ENCODE data around the gene MED27. TPM values are rescaled to one million over a fixed set of nuclear protein-coding genes. Genes with fewer than 3 reads are reported as not detected.

The MED27 gene
- total and polyA plus RNA-seq, 2 of the 4 experiments (the other 2 are of a cell fraction): 50.2 to 63.4 TPM

DNA sequence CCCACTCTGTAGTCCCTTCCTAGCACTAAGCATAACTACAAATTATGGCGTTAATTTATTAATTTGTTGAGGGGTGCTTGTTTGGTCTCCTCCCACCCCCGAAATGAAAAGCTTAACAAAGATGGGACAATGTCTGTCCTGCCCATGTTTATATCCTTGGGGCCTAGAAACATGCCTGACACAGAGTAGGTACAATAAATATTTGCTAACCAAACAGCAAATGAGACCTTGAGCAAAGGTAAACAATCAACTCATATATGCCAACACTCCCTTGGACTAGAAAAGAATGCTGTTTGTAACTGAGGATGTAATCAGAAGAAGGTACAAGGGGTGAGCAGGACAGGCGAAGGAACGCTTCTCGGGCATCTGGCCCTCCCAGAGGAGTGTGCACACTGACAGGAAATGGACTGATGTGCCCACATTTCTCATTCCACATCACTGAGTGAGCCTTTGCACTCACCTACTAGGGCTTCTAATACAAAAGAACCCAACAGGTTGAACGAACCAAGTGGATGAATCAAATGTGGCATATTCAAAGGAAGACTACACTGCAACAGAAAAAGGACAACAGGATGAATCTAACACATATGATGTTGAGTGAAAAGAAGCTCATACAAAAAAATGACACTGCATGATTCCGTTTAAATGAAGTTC lies 66.8 kb downstream of the MED27 start:
- Histone ChIP-seq H3K27me3 (ENCODE audit: control insufficient read depth, insufficient read depth, low read length) (no peaks in the 10 kb centered on the region), H2BK15ac (ENCODE audit: low read depth, low read length) (no peak overlapping the region), H4K20me1 (ENCODE audit: insufficient read depth, low read length) (0 out of 2 replicates have a peak, but pooled peaks cover 9% of the 10 kb centered on the region), H3K79me1 (ENCODE audit: low read depth in 1 of 2, low read length in 2 of 2) (peaks cover 16 to 49% of the 10 kb centered on the region in 2 experiments), H3K23ac (ENCODE audit: low read depth, low read length) (no peak overlapping the region), H3K36me3 (ENCODE audit: control insufficient read depth, insufficient read depth, low read length) (peaks cover 3% of the 10 kb centered on the region; the same call in 1 of the 2 replicates), H3K9me1 (ENCODE audit: insufficient read depth, low read length) (peaks cover 16% of the 10 kb centered on the region), H3K56ac (ENCODE audit: extremely low read depth, insufficient read depth, low read length) (no peak overlapping the region), H4K8ac (ENCODE audit: low read depth in 2 of 2, low read length in 2 of 2) (no peak overlapping the region), H3K18ac (ENCODE audit: low read depth, low read length) (no peak overlapping the region), H3K4ac (ENCODE audit: low read depth, low read length) (no peak overlapping the region), H4K91ac (ENCODE audit: insufficient read depth, low read depth, low read length) (no peak overlapping the region), H2BK20ac (ENCODE audit: low read depth, low read length) (no peak overlapping the region), H2AFZ (replicated peaks; ENCODE audit: low read length, poor library complexity) (no peak overlapping the region), H2AK5ac (ENCODE audit: low read depth, low read length) (no peak overlapping the region), H2AK9ac (replicated peaks; ENCODE audit: low read depth, low read length, poor library complexity) (no peak overlapping the region), H3K4me2 (ENCODE audit: low read depth, low read length) (no peak overlapping the region), H3K4me3 (ENCODE audit: insufficient read depth, low read depth, low read length) (no peak overlapping the region), H3K27ac (ENCODE audit: insufficient read depth, low read length) (no peak overlapping the region), H3K9ac (ENCODE audit: low read depth, low read length) (no peak overlapping the region), H2BK5ac (ENCODE audit: low read depth, low read length, poor library complexity, severe bottlenecking) (no peak overlapping the region), H3K9me3 (ENCODE audit: control insufficient read depth, insufficient read depth, low read length) (no peaks in the 10 kb centered on the region), H3K14ac (replicated peaks; ENCODE audit: low read depth, low read length) (0 out of 2 replicates have a peak overlapping the region, but pooled peaks have one; percentile 40), H4K5ac (ENCODE audit: low read depth, low read length) (no peak overlapping the region), H2BK120ac (ENCODE audit: low read depth, low read length) (no peak overlapping the region), H3K4me1 (ENCODE audit: control insufficient read depth, insufficient read depth, low read length) (peaks cover 10% of the 10 kb centered on the region)
- no TSS peak for BruUV-seq (replicated peaks)
- dilution Hi-C loops (cut with HindIII; ENCODE audit: low sequenced_read_pairs, unreplicated experiment): no loop called here
- in situ Hi-C loops (cut with MboI; ENCODE audit: low sequenced_read_pairs): no loop called here
- DNase-seq: no peak
- 100% methylated on average over 1 of the region's 7 CpGs; no CpG with 5 or more reads in 1 of the 2 experiments for WGBS, 2 experiments (ENCODE audit: extremely low coverage in 2 of 2, insufficient read length in 1 of 2)
- ATAC-seq (ENCODE audit: low read depth): no peak
- POLR2A ChIA-PET (ENCODE audit: unreplicated experiment): no interaction called here
- intact Hi-C loops (cut with micrococcal nuclease): no loop called here
- no peak for TF ChIP-seq NFE2L2 (IDR thresholded peaks at IDR 0.05; ENCODE audit: low read depth, low read length)
- TF ChIP-seq, protein P1, sequence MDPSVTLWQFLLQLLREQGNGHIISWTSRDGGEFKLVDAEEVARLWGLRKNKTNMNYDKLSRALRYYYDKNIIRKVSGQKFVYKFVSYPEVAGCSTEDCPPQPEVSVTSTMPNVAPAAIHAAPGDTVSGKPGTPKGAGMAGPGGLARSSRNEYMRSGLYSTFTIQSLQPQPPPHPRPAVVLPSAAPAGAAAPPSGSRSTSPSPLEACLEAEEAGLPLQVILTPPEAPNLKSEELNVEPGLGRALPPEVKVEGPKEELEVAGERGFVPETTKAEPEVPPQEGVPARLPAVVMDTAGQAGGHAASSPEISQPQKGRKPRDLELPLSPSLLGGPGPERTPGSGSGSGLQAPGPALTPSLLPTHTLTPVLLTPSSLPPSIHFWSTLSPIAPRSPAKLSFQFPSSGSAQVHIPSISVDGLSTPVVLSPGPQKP (IDR thresholded peaks at IDR 0.05; ENCODE audit: borderline replicate concordance, low read depth, low read length): no peak
- TF ChIP-seq RCOR1 (IDR thresholded peaks at IDR 0.05; ENCODE audit: insufficient replicate concordance, low read length): no peak
- TF ChIP-seq MXI1 (IDR thresholded peaks at IDR 0.05; ENCODE audit: borderline replicate concordance, low read depth, low read length): no peak
- no peak for TF ChIP-seq MAZ (IDR thresholded peaks at IDR 0.05; ENCODE audit: borderline replicate concordance, low read depth, low read length)
- TF ChIP-seq FOS (IDR thresholded peaks at IDR 0.05; ENCODE audit: low read depth, low read length): no peak
- TF ChIP-seq CEBPB (IDR thresholded peaks at IDR 0.05; ENCODE audit: low read depth, low read length): no peak
- TF ChIP-seq SMC3 (IDR thresholded peaks at IDR 0.05; ENCODE audit: low read depth, low read length): no peak
- no peak for TF ChIP-seq POLR2A (IDR thresholded peaks at IDR 0.05; ENCODE audit: low read depth, low read length)
- TF ChIP-seq RAD21 (IDR thresholded peaks at IDR 0.05; ENCODE audit: low read length): no peak
- TF ChIP-seq CHD1 (IDR thresholded peaks at IDR 0.05; ENCODE audit: low read depth, low read length): no peak
- TF ChIP-seq BHLHE40 (IDR thresholded peaks at IDR 0.05; ENCODE audit: low read depth, low read length): no peak
- CTCF ChIA-PET: no interaction called here
